IMR-90 (cell line): ENCODE data around the gene LRPAP1. TPM values are rescaled to one million over a fixed set of nuclear protein-coding genes. Genes with fewer than 3 reads are reported as not detected.

ENCODE experiments used
- ATAC-seq: fragments of 200-7000 bp; cut with Tn5 transposase; 2 replicates; pipeline ENCODE4 v1.9.1; 2020; ENCODE audit warnings: low read depth, mild to moderate bottlenecking, moderate library complexity
- BruUV-seq: library from RNA; stranded (reverse); fragments of 400-500 nt; replicated peaks from 2 replicates; lab custom pipeline; 2021; lab: Mats Ljungman, UMichigan
- CTCF ChIA-PET: fragments of 300-600 bp; formaldehyde crosslinking; extraction: SDS; loops from one replicate; lab custom pipeline; 2021; ENCODE audit warnings: antibody characterized with exemption; lab: Yijun Ruan, JAX
- POLR2A ChIA-PET: fragments of 300-600 bp; sonication (Branson Sonifier 250); formaldehyde crosslinking; loops from one replicate; lab custom pipeline; 2022; ENCODE audit warnings: antibody characterized with exemption; ENCODE audit not compliant: unreplicated experiment; lab: Charles Lee
- DNase-seq: peaks from one replicate; pipeline ENCODE4 v3.0.0; 2013
- H2AFZ ChIP-seq: replicated peaks from 2 replicates; pipeline ENCODE3; 2013; ENCODE audit warnings: low read length, mild to moderate bottlenecking; ENCODE audit not compliant: poor library complexity
- H2AK5ac ChIP-seq: 2 replicates; pipeline ENCODE4 v1.6.1; 2013; ENCODE audit warnings: low read depth, low read length, inconsistent platforms
- H2AK9ac ChIP-seq: replicated peaks from 2 replicates; pipeline ENCODE3; 2013; ENCODE audit warnings: mild to moderate bottlenecking, low read depth, low read length, moderate library complexity; ENCODE audit not compliant: poor library complexity
- H2BK120ac ChIP-seq: 2 replicates; pipeline ENCODE4 v1.6.1; 2013; ENCODE audit warnings: low read depth, low read length, inconsistent platforms
- H2BK15ac ChIP-seq: 3 replicates; pipeline ENCODE4 v1.6.1; 2013; ENCODE audit warnings: low read depth, low read length, inconsistent platforms
- H2BK20ac ChIP-seq: 2 replicates; pipeline ENCODE4 v1.6.1; 2013; ENCODE audit warnings: low read depth, mild to moderate bottlenecking, inconsistent platforms, low read length, moderate library complexity
- H2BK5ac ChIP-seq: 2 replicates; pipeline ENCODE4 v1.6.1; 2013; ENCODE audit warnings: mild to moderate bottlenecking, low read depth, low read length, inconsistent platforms; ENCODE audit not compliant: poor library complexity, severe bottlenecking
- H3K14ac ChIP-seq: replicated peaks from 2 replicates; pipeline ENCODE4 v1.6.1; 2013; ENCODE audit warnings: low read depth, low read length, inconsistent platforms
- H3K18ac ChIP-seq: 2 replicates; pipeline ENCODE4 v1.6.1; 2013; ENCODE audit warnings: low read depth, low read length, control low read depth
- H3K23ac ChIP-seq: 2 replicates; pipeline ENCODE4 v1.6.1; 2013; ENCODE audit warnings: low read depth, low read length, inconsistent platforms
- H3K27ac ChIP-seq: 2 replicates; pipeline ENCODE4 v1.5.1; 2013; ENCODE audit warnings: mild to moderate bottlenecking, control low read depth, low read length; ENCODE audit not compliant: insufficient read depth
- H3K27me3 ChIP-seq: 2 replicates; pipeline ENCODE4 v1.6.1; 2013; ENCODE audit warnings: low read length; ENCODE audit not compliant: control insufficient read depth, insufficient read depth
- H3K36me3 ChIP-seq: 2 replicates; pipeline ENCODE4 v1.6.1; 2013; ENCODE audit warnings: low read length, mixed read lengths; ENCODE audit not compliant: control insufficient read depth, insufficient read depth
- H3K4ac ChIP-seq: 2 replicates; pipeline ENCODE4 v1.6.1; 2013; ENCODE audit warnings: low read depth, low read length, inconsistent platforms
- H3K4me1 ChIP-seq: 2 replicates; pipeline ENCODE4 v1.6.1; 2013; ENCODE audit warnings: low read length, mixed read lengths; ENCODE audit not compliant: control insufficient read depth, insufficient read depth
- H3K4me2 ChIP-seq: 2 replicates; pipeline ENCODE4 v1.6.1; 2013; ENCODE audit warnings: low read depth, mild to moderate bottlenecking, control low read depth, low read length, moderate library complexity
- H3K4me3 ChIP-seq: 2 replicates; pipeline ENCODE4 v1.5.1; 2013; ENCODE audit warnings: low read depth, mild to moderate bottlenecking, control low read depth, low read length, moderate library complexity; ENCODE audit not compliant: insufficient read depth
- H3K56ac ChIP-seq: 2 replicates; pipeline ENCODE4 v1.6.1; 2013; ENCODE audit warnings: low read length, inconsistent platforms; ENCODE audit not compliant: insufficient read depth; ENCODE audit errors: extremely low read depth
- H3K79me1 ChIP-seq, 2 experiments: 2 replicates each; pipeline ENCODE4 v1.6.1; 2013; ENCODE audit warnings: low read length in 2 of 2, inconsistent platforms in 1 of 2, low read depth in 1 of 2
- H3K9ac ChIP-seq: 2 replicates; pipeline ENCODE4 v1.6.1; 2013; ENCODE audit warnings: low read depth, low read length, control low read depth
- H3K9me1 ChIP-seq: 2 replicates; pipeline ENCODE4 v1.6.1; 2013; ENCODE audit warnings: low read length, inconsistent platforms; ENCODE audit not compliant: insufficient read depth
- H3K9me3 ChIP-seq: 2 replicates; pipeline ENCODE4 v1.6.1; 2013; ENCODE audit warnings: low read length; ENCODE audit not compliant: control insufficient read depth, insufficient read depth
- H4K20me1 ChIP-seq: 2 replicates; pipeline ENCODE4 v1.6.1; 2013; ENCODE audit warnings: low read length, inconsistent platforms; ENCODE audit not compliant: insufficient read depth
- H4K5ac ChIP-seq: 2 replicates; pipeline ENCODE4 v1.6.1; 2013; ENCODE audit warnings: mild to moderate bottlenecking, low read depth, low read length, control low read depth
- H4K8ac ChIP-seq, 2 experiments: 2 replicates each; pipeline ENCODE4 v1.6.1; 2013; ENCODE audit warnings: low read depth in 2 of 2, low read length in 2 of 2, control low read depth in 1 of 2, inconsistent platforms in 1 of 2
- H4K91ac ChIP-seq: 2 replicates; pipeline ENCODE4 v1.6.1; 2013; ENCODE audit warnings: low read depth, low read length, inconsistent platforms; ENCODE audit not compliant: insufficient read depth
- CHD1 ChIP-seq: IDR thresholded peaks from 2 replicates; pipeline ENCODE4 v1.6.1; 2012; ENCODE audit warnings: low read depth, low read length, improper control_type of control experiment
- FOS ChIP-seq: fragments of 150-350 bp; IDR thresholded peaks from 2 replicates; pipeline ENCODE4 v1.6.1; 2016; ENCODE audit warnings: low read depth, low read length
- MAFK ChIP-seq: IDR thresholded peaks from 2 replicates; pipeline ENCODE4 v1.6.1; 2012; ENCODE audit warnings: low read depth, low read length, improper control_type of control experiment
- MXI1 ChIP-seq: IDR thresholded peaks from 2 replicates; pipeline ENCODE4 v1.6.1; 2012; ENCODE audit warnings: low read depth, mild to moderate bottlenecking, low read length, moderate library complexity, borderline replicate concordance
- NFE2L2 ChIP-seq: fragments of 150-350 bp; IDR thresholded peaks from 2 replicates; pipeline ENCODE4 v1.6.1; 2016; ENCODE audit warnings: low read depth, mild to moderate bottlenecking, low read length
- POLR2A ChIP-seq: IDR thresholded peaks from 2 replicates; pipeline ENCODE4 v1.6.1; 2012; ENCODE audit warnings: mild to moderate bottlenecking, low read depth, low read length
- RCOR1 ChIP-seq: IDR thresholded peaks from 2 replicates; pipeline ENCODE4 v1.6.1; 2012; ENCODE audit warnings: mild to moderate bottlenecking, low read length, improper control_type of control experiment; ENCODE audit not compliant: insufficient replicate concordance
- RFX5 ChIP-seq: IDR thresholded peaks from 2 replicates; pipeline ENCODE4 v1.8.0; 2012; ENCODE audit warnings: low read depth, mild to moderate bottlenecking, low read length, moderate library complexity
- SMC3 ChIP-seq: fragments of 150-350 bp; IDR thresholded peaks from 2 replicates; pipeline ENCODE4 v1.6.1; 2016; ENCODE audit warnings: low read depth, mild to moderate bottlenecking, antibody characterized with exemption, low read length, moderate library complexity
- WGBS, 2 experiments: methylation state at CpG; one replicate each; pipeline versions ENCODE4 v1.1.5 to v1.1.7; 2013; ENCODE audit warnings: missing lambda C conversion rate in 2 of 2; ENCODE audit not compliant: insufficient read length in 1 of 2; ENCODE audit errors: extremely low coverage in 2 of 2; 5-methylcytosine and 5-hydroxymethylcytosine counted together
- dilution Hi-C: fragments of 300-500 bp; cut with HindIII; formaldehyde crosslinking; loops from one replicate; pipeline ENCODE4 v1.14.3; 2018; ENCODE audit warnings: low sequenced_read_pairs; ENCODE audit not compliant: unreplicated experiment
- in situ Hi-C: fragments of 300-500 bp; cut with MboI; formaldehyde crosslinking; loops from 3 replicates; pipeline ENCODE4 v1.14.3; 2019; ENCODE audit warnings: low sequenced_read_pairs, inconsistent platforms, mixed read lengths
- intact Hi-C: fragments of 100-400 bp; cut with micrococcal nuclease; formaldehyde crosslinking; loops from 2 replicates; pipeline ENCODE4 v1.10.0; 2022
- polyA plus RNA-seq, 3 experiments: library from polyadenylated mRNA; depleted of rRNA; stranded (reverse); fragments of >200 nt; gene quantifications; 2 replicates each; pipeline ENCODE4 v1.2.3, GENCODE V29; 2012; ENCODE audit warnings: low replicate concordance in 1 of 3
- total RNA-seq: library from RNA; depleted of rRNA; stranded (reverse); fragments of >200 nt; gene quantifications from 2 replicates; pipeline ENCODE4 v1.2.3, GENCODE V29; 2012
- TF ChIP-seq, protein P1 (sequence below): fragments of 150-350 bp; IDR thresholded peaks from 2 replicates; pipeline ENCODE4 v1.6.1; 2017; ENCODE audit warnings: mild to moderate bottlenecking, antibody characterized with exemption, low read length, low read depth
- TF ChIP-seq, protein P2 (sequence below): fragments of 150-350 bp; IDR thresholded peaks from 2 replicates; pipeline ENCODE4 v1.6.1; 2016; ENCODE audit warnings: low read depth, mild to moderate bottlenecking, low read length, moderate library complexity, borderline replicate concordance

Gene LRPAP1
- total and polyA plus RNA-seq, 2 of the 4 experiments (the other 2 are of a cell fraction): 135 to 175 TPM

DNA sequence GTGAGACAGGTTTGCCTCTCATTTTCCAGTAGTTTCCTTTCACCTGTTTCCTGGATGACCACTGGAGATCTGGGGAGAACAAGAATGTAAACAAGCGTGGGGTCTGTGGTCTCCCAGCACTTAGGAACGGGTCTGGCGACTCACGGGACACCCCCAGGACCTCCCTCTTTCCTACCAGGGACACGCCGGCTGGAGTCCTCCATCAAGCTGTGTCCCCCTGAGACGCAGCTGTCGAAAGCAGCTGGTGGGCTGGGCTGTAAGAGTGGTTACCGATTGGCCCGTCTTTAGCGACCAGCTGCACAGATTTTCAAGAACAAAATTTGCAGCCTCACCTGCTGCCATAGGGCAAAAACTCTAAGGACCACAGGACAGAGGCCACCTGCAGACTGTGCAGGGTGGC is 11.9 kb downstream of the LRPAP1 start:
- DNase-seq: no peak
- peaks cover 8% of the 10 kb centered on the region for H4K20me1 ChIP-seq
- H3K4me1 ChIP-seq: no peaks in the 10 kb centered on the region
- ChIA-PET CTCF (no interaction called here), POLR2A (no interaction called here)
- no peak overlapping the region for H3K4ac ChIP-seq
- H2AFZ ChIP-seq: no peak overlapping the region
- no peak for ATAC-seq
- no CpG with 5 or more reads among the region's 11 CpGs for WGBS, 2 experiments
- H3K18ac ChIP-seq: no peak overlapping the region
- H4K91ac ChIP-seq: no peak overlapping the region
- TF ChIP-seq RCOR1 (no peak), CHD1 (no peak), NFE2L2 (no peak), POLR2A (no peak), RFX5 (no peak), MAFK (no peak), SMC3 (no peak), MXI1 (no peak), FOS (no peak)
- TF ChIP-seq, protein P1, sequence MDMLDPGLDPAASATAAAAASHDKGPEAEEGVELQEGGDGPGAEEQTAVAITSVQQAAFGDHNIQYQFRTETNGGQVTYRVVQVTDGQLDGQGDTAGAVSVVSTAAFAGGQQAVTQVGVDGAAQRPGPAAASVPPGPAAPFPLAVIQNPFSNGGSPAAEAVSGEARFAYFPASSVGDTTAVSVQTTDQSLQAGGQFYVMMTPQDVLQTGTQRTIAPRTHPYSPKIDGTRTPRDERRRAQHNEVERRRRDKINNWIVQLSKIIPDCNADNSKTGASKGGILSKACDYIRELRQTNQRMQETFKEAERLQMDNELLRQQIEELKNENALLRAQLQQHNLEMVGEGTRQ: no peak
- TF ChIP-seq, protein P2, sequence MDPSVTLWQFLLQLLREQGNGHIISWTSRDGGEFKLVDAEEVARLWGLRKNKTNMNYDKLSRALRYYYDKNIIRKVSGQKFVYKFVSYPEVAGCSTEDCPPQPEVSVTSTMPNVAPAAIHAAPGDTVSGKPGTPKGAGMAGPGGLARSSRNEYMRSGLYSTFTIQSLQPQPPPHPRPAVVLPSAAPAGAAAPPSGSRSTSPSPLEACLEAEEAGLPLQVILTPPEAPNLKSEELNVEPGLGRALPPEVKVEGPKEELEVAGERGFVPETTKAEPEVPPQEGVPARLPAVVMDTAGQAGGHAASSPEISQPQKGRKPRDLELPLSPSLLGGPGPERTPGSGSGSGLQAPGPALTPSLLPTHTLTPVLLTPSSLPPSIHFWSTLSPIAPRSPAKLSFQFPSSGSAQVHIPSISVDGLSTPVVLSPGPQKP: no peak
- intact Hi-C loops: no loop called here
- peaks cover 72% of the 10 kb centered on the region for H3K36me3 ChIP-seq
- no peaks in the 10 kb centered on the region for H3K9me1 ChIP-seq
- H2BK5ac ChIP-seq: no peak overlapping the region
- no peak overlapping the region for H3K9ac ChIP-seq
- H4K8ac ChIP-seq: no peak overlapping the region
- dilution Hi-C loops: no loop called here
- H3K4me2 ChIP-seq: no peak overlapping the region
- no peak overlapping the region for H3K27ac ChIP-seq
- H3K4me3 ChIP-seq: no peak overlapping the region
- no peaks in the 10 kb centered on the region for H3K9me3 ChIP-seq
- H2BK15ac ChIP-seq: no peak overlapping the region
- peaks cover 0 to 4% of the 10 kb centered on the region in 2 experiments; a peak in 2 of 4 replicates for H3K79me1 ChIP-seq
- no peak overlapping the region for H2AK9ac ChIP-seq
- no peak overlapping the region for H4K5ac ChIP-seq
- H3K27me3 ChIP-seq: no peaks in the 10 kb centered on the region
- no peak overlapping the region for H3K14ac ChIP-seq
- in situ Hi-C loops: no loop called here
- no peak overlapping the region for H2BK20ac ChIP-seq
- no peak overlapping the region for H3K56ac ChIP-seq
- H2AK5ac ChIP-seq: no peak overlapping the region
- no peak overlapping the region for H2BK120ac ChIP-seq
- no peak overlapping the region for H3K23ac ChIP-seq
- BruUV-seq: no TSS peak
